H1 (cell line): ENCODE results near the gene BRSK2. TPM values are rescaled to one million over a fixed set of nuclear protein-coding genes. Genes with fewer than 3 reads are reported as not detected.

Experiments used
- BCL11A ChIP-seq, 2 experiments: IDR thresholded peaks; one replicate each; pipeline ENCODE4 v1.6.1; 2011; ENCODE audit warnings: low read depth in 2 of 2, low read length in 2 of 2, mild to moderate bottlenecking in 2 of 2
- CBX5 ChIP-seq: fragments of 300-800, 300-1000 bp; sonication (generic); IDR thresholded peaks from 2 replicates; pipeline ENCODE4 v1.7.1; 2016; ENCODE audit warnings: antibody characterized with exemption, low read length, low read depth
- EZH2 ChIP-seq: fragments of 200-600 bp; sonication (generic); IDR thresholded peaks from 2 replicates; pipeline ENCODE4 v1.7.1; 2012; ENCODE audit warnings: low read depth, mild to moderate bottlenecking, moderate library complexity, low read length, inconsistent platforms; ENCODE audit not compliant: severe bottlenecking
- GTF2F1 ChIP-seq: IDR thresholded peaks from 2 replicates; pipeline ENCODE4 v1.6.1; 2012; ENCODE audit warnings: low read depth, low read length, improper control_type of control experiment, borderline replicate concordance
- KDM5A ChIP-seq: fragments of 200-600 bp; IDR thresholded peaks from 2 replicates; pipeline ENCODE4 v1.7.1; 2012; ENCODE audit warnings: mild to moderate bottlenecking, low read length, inconsistent platforms, mixed read lengths
- MAFK ChIP-seq: IDR thresholded peaks from 2 replicates; pipeline ENCODE4 v1.6.1; 2012; ENCODE audit warnings: low read depth, mild to moderate bottlenecking, improper control_type of control experiment, low read length
- POLR2AphosphoS5 ChIP-seq: IDR thresholded peaks from 2 replicates; pipeline ENCODE4 v1.6.1; 2011; ENCODE audit warnings: low read depth, low read length
- SIRT6 ChIP-seq: IDR thresholded peaks from one replicate; pipeline ENCODE4 v1.7.1; 2012; ENCODE audit warnings: low read length, inconsistent platforms
- SP2 ChIP-seq: IDR thresholded peaks from 2 replicates; pipeline ENCODE4 v1.6.1; 2012; ENCODE audit warnings: mild to moderate bottlenecking, low read length, inconsistent platforms
- TAF1 ChIP-seq: IDR thresholded peaks from 2 replicates; pipeline ENCODE4 v1.6.1; 2011; ENCODE audit warnings: mild to moderate bottlenecking, low read depth, low read length
- TCF12 ChIP-seq: IDR thresholded peaks from 2 replicates; pipeline ENCODE4 v1.6.1; 2011; ENCODE audit warnings: low read depth, mild to moderate bottlenecking, low read length
- polyA plus RNA-seq, 7 experiments: library from polyadenylated mRNA; depleted of rRNA in 3 of 7; stranded (reverse) in 5 of 7; unstranded in 2 of 7; fragments of >200 nt in 5 of 7; fragments of 200-250 nt in 2 of 7; gene quantifications; 1 replicate in 5 of 7; 2 replicates in 1 of 7; 4 replicates in 1 of 7; pipeline versions ENCODE4 v1.2.1 to v1.2.3, GENCODE V29; 2011 to 2013; ENCODE audit warnings: missing spikeins in 2 of 7, mixed read lengths in 2 of 7
- total RNA-seq: library from RNA; stranded (reverse); fragmentation: NEBNext Ultra II Directional; extraction: Animal tissue kit (Norgen Biotek cat#: 25700); gene quantifications from 2 replicates; pipeline ENCODE4 v1.2.1, GENCODE V29; 2021

Gene BRSK2
- total and polyA plus RNA-seq, 2 of the 8 experiments (the other 6 are each of a cell fraction or from before 2014, with no cell fraction given) = 17.3 to 27.1 TPM

- TF ChIP-seq EZH2 (no peak), GTF2F1 (no peak), POLR2AphosphoS5 (no peak), SP2 (no peak), BCL11A (IDR thresholded peaks at IDR 0.05; ENCODE audit: low read depth in 2 of 2, low read length in 2 of 2) (no peak), SIRT6 (no peak), KDM5A (no peak), MAFK (no peak), TAF1 (no peak), CBX5 (no peak), TCF12 (no peak)
- TF ChIP-seq, all 59 proteins: peak for 0
Measured at GRCh38 chr11:1406571-1407485, 17.1 kb downstream of the BRSK2 start (continued).
